ENCODE data around the gene SPTA1.
"Not testable (repeated sequence)": the region's sequence is repeated elsewhere in the genome, so short reads cannot be mapped to it uniquely, and the experiment has no call there.

SPTA1 gene

DNA sequence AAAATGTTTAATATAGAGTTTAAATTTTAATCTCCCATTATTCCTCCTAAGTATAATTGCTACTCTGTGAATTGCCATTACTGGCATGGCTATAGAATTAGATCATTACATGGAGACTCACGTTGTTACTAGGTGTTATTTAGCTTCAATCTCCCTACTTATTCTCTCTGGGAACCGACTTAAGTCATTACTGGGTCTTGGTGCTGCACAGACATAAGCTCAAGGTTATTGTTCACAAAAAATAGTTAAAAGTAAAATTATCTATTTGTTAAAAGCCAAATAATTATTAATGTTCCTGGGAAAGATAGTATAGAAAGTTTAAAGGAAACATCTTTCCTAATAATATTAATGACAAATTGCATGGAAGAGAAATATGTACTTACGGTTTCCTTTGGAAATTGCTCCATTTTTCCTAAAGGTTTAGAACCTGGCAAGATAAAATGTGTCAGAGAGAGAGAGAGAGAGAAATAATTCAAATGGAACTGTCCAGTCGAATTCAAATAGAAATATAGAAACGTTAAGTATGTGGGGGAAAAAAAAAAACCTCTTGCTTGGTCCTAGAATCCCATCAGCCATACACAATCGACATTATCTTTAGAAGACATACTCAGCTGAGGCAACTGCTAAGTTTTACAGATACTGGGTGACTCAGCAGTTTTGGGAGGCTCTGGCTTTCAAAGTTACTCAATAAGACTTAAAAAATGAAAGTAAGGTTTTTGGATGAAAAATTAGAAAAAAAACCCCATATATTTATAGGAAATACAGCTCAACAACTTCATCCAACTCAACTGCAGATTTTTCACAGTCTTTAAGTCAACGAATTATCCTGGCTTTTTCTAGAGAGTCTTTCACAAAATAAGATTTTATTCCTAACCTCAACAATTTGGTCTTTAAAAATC is at the start of gene SPTA1:
Gene SPTA1 (minus strand): TSS at position 605 of the 899 bp plus-strand sequence. CDS start 198 bp downstream, at position 407.
- no peak for DNase-seq (ENCODE audit: low read depth in 1 of 2, low spot score in 1 of 2)

DNA sequence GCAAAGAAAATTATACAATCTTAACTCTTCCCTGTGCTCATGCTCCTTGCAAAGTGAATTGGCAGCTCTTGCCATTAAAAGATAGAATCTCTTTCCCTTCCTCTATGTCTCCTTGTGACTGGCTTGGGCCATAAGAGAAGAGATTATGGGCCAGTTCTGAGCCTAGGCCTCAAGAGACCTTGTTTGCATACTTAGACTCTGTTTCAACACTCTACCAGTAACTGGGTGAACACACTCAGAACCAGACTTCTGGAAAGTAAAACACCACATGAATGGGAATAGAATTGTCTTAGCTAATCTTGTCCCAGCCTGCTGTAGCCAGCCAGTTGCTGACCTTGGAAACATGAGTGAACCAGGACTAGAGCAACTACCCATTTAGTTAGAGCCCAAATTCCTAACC is 49.3 kb upstream of the SPTA1 start:
- DNase-seq (ENCODE audit: low read depth in 1 of 2, low spot score in 1 of 2), result no peak

DNA sequence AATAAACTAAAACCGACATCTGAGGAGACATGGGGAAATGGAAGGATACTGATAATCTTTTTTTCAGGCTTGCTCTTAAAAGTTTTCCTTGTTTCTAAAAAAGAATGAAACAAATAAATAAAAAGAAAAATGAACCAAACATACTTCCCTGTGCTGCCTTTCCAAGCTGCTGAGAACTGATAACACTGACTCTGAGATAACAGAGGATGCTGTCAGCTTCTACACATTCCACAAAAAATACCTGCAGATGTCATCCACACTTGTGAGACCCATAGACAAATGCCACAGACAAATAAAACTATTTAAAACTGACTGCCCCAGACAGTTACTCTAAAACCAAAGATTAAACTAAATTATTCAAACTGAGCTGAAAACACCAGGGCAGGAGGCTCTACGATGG is 46.0 kb upstream of the SPTA1 start:
- no peak for DNase-seq (ENCODE audit: low read depth in 1 of 2, low spot score in 1 of 2)

DNA sequence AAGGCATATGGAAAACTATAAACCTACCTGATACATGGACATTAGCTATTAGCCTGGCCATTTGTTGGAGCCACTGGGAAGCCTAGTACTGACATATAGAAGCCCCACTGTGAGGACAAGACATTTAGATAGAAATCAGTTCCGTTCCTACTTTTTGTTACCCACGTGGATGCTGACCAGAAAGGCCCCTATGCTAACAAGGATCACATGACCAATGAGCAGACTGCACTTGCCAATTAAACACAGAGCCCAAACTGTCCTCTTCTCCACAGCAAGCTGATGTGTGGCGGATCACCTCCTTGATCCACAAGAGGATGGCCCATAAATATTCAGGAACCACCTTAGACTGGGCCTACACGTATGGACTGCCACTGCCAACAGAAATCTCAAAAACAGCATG is 45.2 kb upstream of the SPTA1 start:
- no peak for DNase-seq (ENCODE audit: low read depth in 1 of 2, low spot score in 1 of 2)

DNA sequence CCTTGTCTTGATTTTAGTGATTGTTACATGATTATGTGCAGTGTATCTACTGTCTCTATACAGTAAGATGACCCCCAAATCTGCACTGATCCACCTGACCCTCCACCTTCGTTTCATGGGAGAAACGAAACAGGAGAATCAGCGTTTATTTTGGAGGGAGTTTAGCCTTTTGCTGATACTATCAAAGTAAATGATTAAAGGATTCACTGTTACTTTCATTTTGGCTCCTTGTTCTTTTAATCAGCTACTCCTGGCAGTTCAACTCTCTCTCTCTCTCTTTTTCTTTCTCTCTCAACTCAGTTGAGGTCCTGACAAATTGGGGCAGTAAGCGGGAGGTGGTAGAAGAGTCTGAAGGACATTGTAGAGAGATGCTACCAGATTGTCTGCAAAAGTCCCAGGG is 43.9 kb upstream of the SPTA1 start:
- no peak for DNase-seq (ENCODE audit: low read depth in 1 of 2, low spot score in 1 of 2)

GRCh38 chr1:158728510-158729225 is 42.2 kb upstream of the SPTA1 start:
- DNase-seq (ENCODE audit: low read depth in 1 of 2, low spot score in 1 of 2), result no peak

- DNase-seq (ENCODE audit: low read depth in 1 of 2, low spot score in 1 of 2), result no peak
Measured at GRCh38 chr1:158724442-158724841, 37.9 kb upstream of the SPTA1 start.

DNA sequence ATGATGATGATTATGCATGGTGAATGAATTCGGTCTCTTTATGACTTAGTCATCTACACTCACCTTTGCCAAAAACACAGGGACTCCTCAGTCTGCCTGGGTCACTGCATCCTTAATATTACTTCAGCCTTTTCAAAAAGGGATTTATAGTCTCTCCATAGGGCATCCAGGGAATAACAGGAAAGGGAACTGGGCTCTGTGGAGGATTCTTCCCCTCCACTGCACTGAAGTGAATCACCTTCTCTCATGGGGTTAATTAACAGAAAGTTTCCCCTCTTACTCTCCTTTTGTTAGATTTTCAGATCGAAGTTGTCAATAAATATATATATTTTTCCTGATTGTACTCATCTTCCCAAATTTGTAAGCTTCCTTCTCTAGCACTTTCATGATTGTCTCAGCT is 34.1 kb upstream of the SPTA1 start, which contains the start of gene OR6K3:
Gene OR6K3 (minus strand): TSS at position 101 of the 400 bp plus-strand sequence. CDS start 2,605 bp downstream, outside the sequence.
- no peak for DNase-seq (ENCODE audit: low read depth in 1 of 2, low spot score in 1 of 2)

- no peak for DNase-seq (ENCODE audit: low read depth in 1 of 2, low spot score in 1 of 2)
Measured at GRCh38 chr1:158719664-158720063, 33.1 kb upstream of the SPTA1 start.

GRCh38 chr1:158717344-158717743 is 30.8 kb upstream of the SPTA1 start:
- no peak for DNase-seq (ENCODE audit: low read depth in 1 of 2, low spot score in 1 of 2)

GRCh38 chr1:158716335-158716734 is 29.8 kb upstream of the SPTA1 start:
- DNase-seq (ENCODE audit: low read depth in 1 of 2, low spot score in 1 of 2), result no peak

DNA sequence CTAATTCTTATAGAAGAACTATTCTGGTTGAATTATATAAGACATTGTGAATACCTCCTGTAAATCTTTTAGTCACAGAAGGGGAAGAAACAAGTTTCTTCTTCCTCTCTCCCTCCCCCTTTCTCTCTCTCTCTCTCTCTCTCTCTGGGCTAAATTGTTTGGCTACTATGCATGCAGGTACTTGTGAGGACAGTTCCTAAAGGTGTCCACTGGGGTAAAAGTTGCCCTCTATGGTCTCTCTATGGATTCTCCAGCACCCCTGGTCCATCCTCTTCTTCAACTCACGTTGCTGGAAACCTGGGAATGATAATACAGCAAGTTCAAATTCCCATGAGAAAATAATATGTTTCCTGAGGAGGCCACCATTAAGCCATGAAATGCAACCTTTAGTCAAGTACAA is 28.2 kb upstream of the SPTA1 start:
- DNase-seq (ENCODE audit: low read depth in 1 of 2, low spot score in 1 of 2), result no peak

DNA sequence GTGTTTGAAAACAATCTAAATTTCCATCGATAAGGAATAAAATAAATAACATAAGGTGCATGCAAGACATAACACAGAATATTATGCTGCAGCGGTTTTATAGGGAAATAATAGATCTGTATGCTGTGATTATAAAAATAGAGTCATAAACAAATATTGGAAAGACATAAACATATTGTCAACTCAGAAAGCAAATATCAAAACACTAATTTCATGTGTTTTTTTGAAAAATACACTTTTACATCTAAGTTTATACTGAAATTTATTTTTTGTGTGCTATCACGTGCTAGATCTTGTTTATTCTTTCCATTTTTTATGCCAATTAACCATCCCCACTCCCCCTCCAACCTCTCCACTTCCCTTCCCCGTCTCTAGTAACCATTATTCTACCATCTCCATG is 24.6 kb upstream of the SPTA1 start:
- no peak for DNase-seq (ENCODE audit: low read depth in 1 of 2, low spot score in 1 of 2)

- no peak for DNase-seq (ENCODE audit: low read depth in 1 of 2, low spot score in 1 of 2)
Measured at GRCh38 chr1:158706096-158706495, 19.6 kb upstream of the SPTA1 start.

- no peak for DNase-seq (ENCODE audit: low read depth in 1 of 2, low spot score in 1 of 2)
Measured at GRCh38 chr1:158700552-158700951, 14.0 kb upstream of the SPTA1 start, which contains the start of gene OR6K2. Gene OR6K2, minus strand, starts transcription at chr1:158700652. Its CDS starts 0 bp downstream, at chr1:158700652.

DNA sequence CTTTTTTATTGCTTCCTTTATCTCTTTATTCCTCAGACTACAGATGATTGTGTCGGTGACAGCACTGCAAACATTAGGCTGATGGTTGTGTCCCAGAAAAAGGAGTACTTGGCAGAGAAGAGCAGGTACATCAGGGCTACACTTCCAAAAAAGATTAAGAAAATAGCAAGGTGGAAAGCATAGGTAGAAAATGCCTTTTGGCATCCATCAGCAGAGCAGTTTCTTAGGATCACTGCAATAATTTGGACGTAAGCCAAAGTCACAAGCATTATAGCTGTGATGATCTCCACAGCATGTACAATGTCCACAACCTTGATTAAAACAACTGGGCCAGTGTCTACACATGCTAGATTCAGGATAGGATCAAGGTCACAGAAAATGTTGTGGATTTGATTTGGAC is 8.1 kb upstream of the SPTA1 start:
- no peak for DNase-seq (ENCODE audit: low read depth in 1 of 2, low spot score in 1 of 2)

GRCh38 chr1:158692356-158692755 is 5.8 kb upstream of the SPTA1 start:
- no peak for DNase-seq (ENCODE audit: low read depth in 1 of 2, low spot score in 1 of 2)

- no peak for DNase-seq (ENCODE audit: low read depth in 1 of 2, low spot score in 1 of 2)
Measured at GRCh38 chr1:158691907-158692306, 5.4 kb upstream of the SPTA1 start.

DNA sequence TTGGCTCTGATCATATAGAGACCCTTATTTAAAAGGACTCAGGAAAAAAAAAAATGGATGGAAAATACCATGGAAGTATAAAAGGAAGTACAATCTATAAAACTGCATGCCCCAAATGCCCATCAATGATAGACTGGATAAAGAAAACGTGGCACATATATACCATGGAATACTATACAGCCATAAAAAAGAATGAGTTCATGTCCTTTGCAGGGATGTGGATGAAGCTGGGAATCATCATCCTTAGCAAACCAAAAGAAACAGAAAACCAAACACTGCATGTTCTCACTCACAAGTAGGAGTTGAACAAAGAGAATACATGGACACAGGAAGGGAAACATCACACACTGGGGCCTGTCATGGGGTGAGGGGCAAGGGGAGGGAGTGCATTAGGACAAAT is 4.6 kb upstream of the SPTA1 start:
- not testable (repeated sequence) for DNase-seq (ENCODE audit: low read depth in 1 of 2, low spot score in 1 of 2)

- no peak for DNase-seq (ENCODE audit: low read depth in 1 of 2, low spot score in 1 of 2)
Measured at GRCh38 chr1:158689875-158690274, 3.4 kb upstream of the SPTA1 start.

GRCh38 chr1:158689110-158689509 is 2.6 kb upstream of the SPTA1 start:
- DNase-seq (ENCODE audit: low read depth in 1 of 2, low spot score in 1 of 2), result no peak

DNA sequence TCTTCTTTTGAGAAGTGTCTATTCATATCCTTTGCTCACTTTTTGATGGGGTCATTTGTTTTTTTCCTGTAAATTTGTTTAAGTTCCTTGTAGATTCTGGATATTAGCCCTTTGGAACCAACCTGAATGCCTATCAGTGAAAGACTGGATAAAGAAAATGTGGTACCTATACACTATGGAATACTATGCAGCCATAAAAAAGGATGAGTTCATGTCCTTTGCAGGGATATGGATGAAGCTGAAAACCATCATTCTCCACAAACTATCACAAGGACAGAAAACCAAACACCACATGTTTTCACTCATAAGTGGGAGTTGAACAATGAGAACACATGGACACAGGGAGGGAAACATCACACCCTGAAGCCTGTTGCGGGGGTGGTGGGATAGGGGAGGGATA is 1.8 kb upstream of the SPTA1 start:
- DNase-seq (ENCODE audit: low read depth in 1 of 2, low spot score in 1 of 2), result not testable (repeated sequence)
